Measurements from ENCODE around the gene WFIKKN2.

Gene WFIKKN2

GRCh38 chr17:50834429-50835300 is 721 bp upstream of the WFIKKN2 start:
- no peak for TF ChIP-seq CTCF (IDR thresholded peaks at IDR 0.05; ENCODE audit: borderline replicate concordance, insufficient read depth, low read depth, low read length)
- no peak overlapping the region for H3K4me3 ChIP-seq (ENCODE audit: low read depth, low read length)

- TF ChIP-seq CTCF (IDR thresholded peaks at IDR 0.05; ENCODE audit: borderline replicate concordance, insufficient read depth, low read depth, low read length), result no peak
- no peak overlapping the region for H3K4me3 ChIP-seq (ENCODE audit: low read depth, low read length)
Observed at GRCh38 chr17:50836826-50837225, 1.4 kb downstream of the WFIKKN2 start.

- TF ChIP-seq CTCF (IDR thresholded peaks at IDR 0.05; ENCODE audit: borderline replicate concordance, insufficient read depth, low read depth, low read length), result no peak
- no peak overlapping the region for H3K4me3 ChIP-seq (ENCODE audit: low read depth, low read length)
Observed at GRCh38 chr17:50837286-50837979, 2.0 kb downstream of the WFIKKN2 start.

GRCh38 chr17:50837980-50838954 is 2.9 kb downstream of the WFIKKN2 start:
- no peak for TF ChIP-seq CTCF (IDR thresholded peaks at IDR 0.05; ENCODE audit: borderline replicate concordance, insufficient read depth, low read depth, low read length)
- H3K4me3 ChIP-seq (ENCODE audit: low read depth, low read length), result no peak overlapping the region

GRCh38 chr17:50839591-50840310 is 4.4 kb downstream of the WFIKKN2 start:
- no peak overlapping the region for H3K4me3 ChIP-seq (ENCODE audit: low read depth, low read length)
- TF ChIP-seq CTCF (IDR thresholded peaks at IDR 0.05; ENCODE audit: borderline replicate concordance, insufficient read depth, low read depth, low read length), result no peak

GRCh38 chr17:50840311-50840851 is 5.0 kb downstream of the WFIKKN2 start:
- H3K4me3 ChIP-seq (ENCODE audit: low read depth, low read length), result no peak overlapping the region
- TF ChIP-seq CTCF (IDR thresholded peaks at IDR 0.05; ENCODE audit: borderline replicate concordance, insufficient read depth, low read depth, low read length), result no peak
